Mucosa of descending colon (tissue), 3 donors: ENCODE results near the gene SEC23IP. TPM values are rescaled to one million over a fixed set of nuclear protein-coding genes. Genes with fewer than 3 reads are reported as not detected.

Experiments used
- ATAC-seq: fragments of 200-7000 bp; cut with Tn5 transposase; one replicate; pipeline ENCODE4 v1.9.1; 2020; ENCODE audit warnings: mild to moderate bottlenecking, moderate library complexity
- DNase-seq, 3 donors: peaks; one replicate each; pipeline ENCODE4 v3.0.0-alpha.2; 2020
- H3K36me3 ChIP-seq: fragments of 200-600 bp; one replicate; pipeline ENCODE4 v1.8.0; 2021; ENCODE audit warnings: low read depth, mild to moderate bottlenecking
- H3K4me1 ChIP-seq: fragments of 200-600 bp; one replicate; pipeline ENCODE4 v1.8.0; 2021; ENCODE audit warnings: low read depth, mild to moderate bottlenecking
- H3K4me3 ChIP-seq: fragments of 200-600 bp; one replicate; pipeline ENCODE4 v1.8.0; 2021; ENCODE audit warnings: mild to moderate bottlenecking
- H3K9me3 ChIP-seq: fragments of 200-600 bp; one replicate; pipeline ENCODE4 v1.8.0; 2021; ENCODE audit warnings: mild to moderate bottlenecking
- CTCF ChIP-seq: fragments of 200-600 bp; IDR thresholded peaks from one replicate; pipeline ENCODE4 v1.8.0; 2022; ENCODE audit warnings: antibody characterized with exemption, mild to moderate bottlenecking
- intact Hi-C, 2 donors: fragments of 100-400 bp; cut with DNase I in 1 of 2; cut with micrococcal nuclease in 1 of 2; formaldehyde crosslinking; loops; one replicate each; pipeline versions ENCODE4 v1.11.0 to v1.11.1; 2022; cut with DNase I, micrococcal nuclease
- microRNA-seq: library from miRNA; unstranded; fragments of <30 nt; microRNA quantifications from one replicate; pipeline ENCODE4, GENCODE V29; 2019
- total RNA-seq, 3 donors: library from RNA; stranded (reverse); fragmentation: NEBNext Ultra II Directional in 2 of 3; extraction: Animal tissue kit (Norgen Biotek cat#: 25700) in 2 of 3; gene quantifications; one replicate each; pipeline versions ENCODE4 v1.2.1 to v1.2.4, GENCODE V29; 2021 to 2023
- donor health status: DM: no; HTN: no; CAD: no; lungs with moderate emphysema.
- donor health status: DM: no; HTN: no; CAD: no.
- donor health status: DM: no; HTN: yes; CAD: no.

SEC23IP gene
- total RNA-seq, 3 donors from 2014 or later: 50.9 to 67.7 (median 66.3) TPM

- TF ChIP-seq CTCF: no peak
- Histone ChIP-seq H3K4me1 (peaks cover 4% of the 10 kb centered on the region), H3K36me3 (no peaks in the 10 kb centered on the region), H3K9me3 (peaks cover 10% of the 10 kb centered on the region), H3K4me3 (no peak overlapping the region)
- intact Hi-C loops: no loop called here
- no peak for ATAC-seq
- DNase-seq: no peak
Observed at GRCh38 chr10:119991816-119992215, 99.3 kb downstream of the SEC23IP start.

Small RNA genes within 50 kb of the gene (microRNA-seq; reads per million reads assigned to microRNA genes)
- not detected for gene MIR4682

Other genes with a start within 250 kb of the SEC23IP start
- gene BAG3, start 241.3 kb upstream of the SEC23IP start, total RNA-seq: 10 to 100 TPM; 15.4 to 55.9 (median 26.3) TPM
- gene INPP5F, start 166.7 kb upstream of the SEC23IP start, total RNA-seq: 10 to 100 TPM; 12.5 to 19.9 (median 13.2) TPM
- 10 to 100 TPM; 38.8 to 50.4 (median 39.6) TPM for gene MCMBP, start 19.9 kb upstream of the SEC23IP start, total RNA-seq